ENCODE measurements around the gene ARIH2. TPM values are rescaled to one million over a fixed set of nuclear protein-coding genes. Genes with fewer than 3 reads are reported as not detected.

Gene ARIH2
- total RNA-seq, 4 donors from 2014 or later, result 78.9 to 109 (median 97.5) TPM

GRCh38 chr3:49017971-49018706, 99.5 kb downstream of the ARIH2 start, which contains the start of gene DALRD3:
DALRD3 (minus strand) TSS chr3:49018580; CDS start chr3:49018564, 16 bp downstream.
- DNase-seq (ENCODE audit: extremely low spot score), result no peak
- 0% methylated on average over 23 of the region's 85 CpGs for WGBS

GRCh38 chr3:49018707-49019006, 100.0 kb downstream of the ARIH2 start:
- H3K4me3 ChIP-seq, result peak overlapping the region; percentile 70 to 95 (median 82)
- TF ChIP-seq POLR2AphosphoS5 (IDR thresholded peaks at IDR 0.05) (no peak), POLR2A (IDR thresholded peaks at IDR 0.05; ENCODE audit: low read depth) (no peak), CTCF (IDR thresholded peaks at IDR 0.05) (no peak), EP300 (IDR thresholded peaks at IDR 0.05) (no peak)
- H3K27ac ChIP-seq (replicated peaks in 1 of 4), result peak overlapping the region; percentile 79 to 100 (median 85)
- H3K9me3 ChIP-seq, result no peaks in the 10 kb centered on the region
- no peaks in the 10 kb centered on the region for H3K27me3 ChIP-seq
- intact Hi-C loops (cut with DNase I), result no loop called here
- 6% methylated on average over 13 of the region's 18 CpGs for WGBS
- no peak for DNase-seq (ENCODE audit: extremely low spot score)
- H3K36me3 ChIP-seq, result peaks cover 17 to 40% (median 37%) of the 10 kb centered on the region in 4 donors
- H3K4me1 ChIP-seq, result peaks cover 41 to 52% (median 49%) of the 10 kb centered on the region in 4 donors

More at GRCh38 chr3:49017971-49018706, 99.5 kb downstream of the ARIH2 start, which contains the start of gene DALRD3:
- TF ChIP-seq EP300 (IDR thresholded peaks at IDR 0.05) (no peak), POLR2AphosphoS5 (IDR thresholded peaks at IDR 0.05) (peak; percentile 62 to 76), POLR2A (IDR thresholded peaks at IDR 0.05; ENCODE audit: low read depth) (peak; percentile 22), CTCF (IDR thresholded peaks at IDR 0.05) (no peak)
- Histone ChIP-seq H3K4me3 (peak within 1 kb of the TSS; percentile 70 to 95 (median 82)), H3K9me3 (no peaks in the 10 kb centered on the region), H3K27me3 (no peaks in the 10 kb centered on the region), H3K36me3 (peaks cover 17 to 40% (median 37%) of the 10 kb centered on the region in 4 donors), H3K4me1 (peaks cover 37 to 53% (median 46%) of the 10 kb centered on the region in 4 donors), H3K27ac (replicated peaks in 1 of 4) (peak within 1 kb of the TSS; percentile 79 to 100 (median 91))
- intact Hi-C loops (cut with DNase I), result no loop called here

DNA sequence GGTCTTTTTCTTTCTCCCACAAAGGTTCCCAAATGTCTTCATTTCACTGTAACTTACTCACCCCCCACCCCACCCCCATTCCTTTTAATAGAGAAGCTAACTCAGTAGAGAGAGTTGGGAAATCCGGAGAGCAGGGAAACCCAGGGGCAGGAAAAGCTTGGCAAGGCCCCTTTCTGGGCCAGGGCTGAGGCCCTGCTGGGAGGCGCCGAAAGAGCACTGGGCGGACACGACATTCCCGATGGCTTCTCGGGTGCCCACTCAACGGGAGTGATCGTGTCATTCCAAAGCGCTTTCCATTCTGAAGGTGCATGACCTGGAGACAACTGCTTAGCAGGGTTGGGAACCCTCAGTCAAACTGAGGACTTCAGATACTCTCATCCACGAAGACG, 101.3 kb downstream of the ARIH2 start:
- TF ChIP-seq POLR2A (IDR thresholded peaks at IDR 0.05; ENCODE audit: low read depth), result no peak
- no peak for TF ChIP-seq CTCF (IDR thresholded peaks at IDR 0.05)
- no peak for TF ChIP-seq EP300 (IDR thresholded peaks at IDR 0.05)
- TF ChIP-seq POLR2AphosphoS5 (IDR thresholded peaks at IDR 0.05), result no peak
- H3K27me3 ChIP-seq, result no peaks in the 10 kb centered on the region
- H3K36me3 ChIP-seq, result peaks cover 20 to 40% (median 37%) of the 10 kb centered on the region in 4 donors
- H3K4me3 ChIP-seq, result peak overlapping the region; percentile 81 to 98 (median 89)
- 60% methylated on average over 12 of the region's 12 CpGs for WGBS
- intact Hi-C loops (cut with DNase I), result no loop called here
- peak overlapping the region; percentile 98 to 100 (median 100) for H3K27ac ChIP-seq (replicated peaks in 1 of 4)
- H3K4me1 ChIP-seq, result peaks cover 46 to 63% (median 50%) of the 10 kb centered on the region in 4 donors
- no peaks in the 10 kb centered on the region for H3K9me3 ChIP-seq
- no peak for DNase-seq (ENCODE audit: extremely low spot score)

GRCh38 chr3:49020330-49021212, 101.9 kb downstream of the ARIH2 start:
- WGBS, result 10% methylated on average over 5 of the region's 51 CpGs
- Histone ChIP-seq H3K4me1 (peaks cover 48 to 70% (median 57%) of the 10 kb centered on the region in 4 donors), H3K27ac (replicated peaks in 1 of 4) (peak overlapping the region; percentile 98 to 100 (median 100)), H3K27me3 (no peaks in the 10 kb centered on the region), H3K9me3 (no peaks in the 10 kb centered on the region), H3K4me3 (peak overlapping the region; percentile 81 to 98 (median 89)), H3K36me3 (peaks cover 20 to 40% (median 37%) of the 10 kb centered on the region in 4 donors)
- no peak for DNase-seq (ENCODE audit: extremely low spot score)
- intact Hi-C loops (cut with DNase I), result no loop called here
- TF ChIP-seq POLR2AphosphoS5 (IDR thresholded peaks at IDR 0.05) (no peak), EP300 (IDR thresholded peaks at IDR 0.05) (no peak), CTCF (IDR thresholded peaks at IDR 0.05) (no peak), POLR2A (IDR thresholded peaks at IDR 0.05; ENCODE audit: low read depth) (no peak)

All from esophagus muscularis mucosa (tissue), 4 donors.